MCF 10A (cell line): ENCODE measurements around the gene PPP4R2. TPM values are rescaled to one million over a fixed set of nuclear protein-coding genes. Genes with fewer than 3 reads are reported as not detected.

Source experiments
- BruUV-seq: library from RNA; stranded (reverse); fragments of 400-500 nt; replicated peaks from 2 replicates; lab custom pipeline; 2021; lab: Mats Ljungman, UMichigan
- CTCF ChIA-PET: fragments of 300-600 bp; sonication (Branson Sonifier 250); formaldehyde crosslinking; extraction: SDS; loops from one replicate; lab custom pipeline; 2021; ENCODE audit warnings: antibody characterized with exemption, inconsistent platforms; lab: Yijun Ruan, JAX
- POLR2A ChIA-PET: fragments of 300-600, 350-650 bp; sonication (Branson Sonifier 250); formaldehyde crosslinking; extraction: SDS; loops from one replicate; lab custom pipeline; 2020; ENCODE audit warnings: antibody characterized with exemption, inconsistent platforms; lab: Yijun Ruan, JAX
- DNase-seq: peaks from one replicate; pipeline ENCODE4 v3.0.0-alpha.2; 2018; ENCODE audit not compliant: unreplicated experiment
- H3K27ac Mint-ChIP-seq: one replicate; pipeline ENCODE4 v1.8.0; 2022; ENCODE audit warnings: mild to moderate bottlenecking, low read depth, mixed read lengths; ENCODE audit not compliant: unreplicated experiment
- H3K27me3 Mint-ChIP-seq: one replicate; pipeline ENCODE4 v1.8.0; 2022; ENCODE audit warnings: mixed read lengths; ENCODE audit not compliant: insufficient read depth, unreplicated experiment
- H3K36me3 Mint-ChIP-seq: one replicate; pipeline ENCODE4 v1.8.0; 2022; ENCODE audit warnings: mild to moderate bottlenecking, moderate library complexity, mixed read lengths; ENCODE audit not compliant: insufficient read depth, unreplicated experiment
- H3K4me1 Mint-ChIP-seq: one replicate; pipeline ENCODE4 v1.8.0; 2022; ENCODE audit warnings: mixed read lengths; ENCODE audit not compliant: insufficient read depth, unreplicated experiment
- H3K4me3 Mint-ChIP-seq: one replicate; pipeline ENCODE4 v1.8.0; 2022; ENCODE audit warnings: mild to moderate bottlenecking, moderate library complexity, mixed read lengths; ENCODE audit not compliant: unreplicated experiment
- H3K9me3 Mint-ChIP-seq: one replicate; pipeline ENCODE4 v1.8.0; 2022; ENCODE audit warnings: mixed read lengths; ENCODE audit not compliant: unreplicated experiment
- intact Hi-C: fragments of 100-400 bp; cut with micrococcal nuclease; formaldehyde crosslinking; loops from 2 replicates; pipeline ENCODE4 v1.14.1; 2022
- total RNA-seq: library from RNA; stranded (reverse); gene quantifications from 2 replicates; pipeline ENCODE4 v1.2.3, GENCODE V29; 2022
- TF ChIP-seq, protein P1 (sequence below): fragments of 200-600 bp; IDR thresholded peaks from one replicate; pipeline ENCODE4 v1.8.0; 2022; ENCODE audit warnings: antibody characterized with exemption, mild to moderate bottlenecking; ENCODE audit not compliant: unreplicated experiment

PPP4R2 gene
- total RNA-seq, 1 experiment from 2014 or later = 105 TPM

DNA sequence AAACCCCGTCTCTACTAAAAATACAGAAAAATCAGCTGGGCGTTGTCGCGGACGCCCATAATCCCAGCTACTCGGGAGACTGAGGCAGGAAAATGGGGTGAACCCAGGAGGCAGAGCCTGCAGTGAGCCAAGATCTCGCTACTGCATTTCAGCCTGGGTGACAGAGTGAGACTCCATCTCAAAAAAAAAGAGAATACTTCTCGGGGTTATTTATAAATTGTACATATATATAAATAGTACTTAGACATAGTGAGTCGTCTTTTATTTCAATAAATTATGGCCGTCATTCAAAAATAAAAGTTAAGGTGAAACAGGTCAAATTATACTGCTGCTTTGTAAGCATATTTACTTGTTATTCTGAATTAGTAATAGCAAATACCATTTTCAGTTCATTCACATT is 52.7 kb downstream of the PPP4R2 start:
- peaks cover 8% of the 10 kb centered on the region for H3K4me1 Mint-ChIP-seq
- BruUV-seq = no TSS peak
- no peak overlapping the region for H3K27ac Mint-ChIP-seq
- no peaks in the 10 kb centered on the region for H3K27me3 Mint-ChIP-seq
- TF ChIP-seq, protein P1, sequence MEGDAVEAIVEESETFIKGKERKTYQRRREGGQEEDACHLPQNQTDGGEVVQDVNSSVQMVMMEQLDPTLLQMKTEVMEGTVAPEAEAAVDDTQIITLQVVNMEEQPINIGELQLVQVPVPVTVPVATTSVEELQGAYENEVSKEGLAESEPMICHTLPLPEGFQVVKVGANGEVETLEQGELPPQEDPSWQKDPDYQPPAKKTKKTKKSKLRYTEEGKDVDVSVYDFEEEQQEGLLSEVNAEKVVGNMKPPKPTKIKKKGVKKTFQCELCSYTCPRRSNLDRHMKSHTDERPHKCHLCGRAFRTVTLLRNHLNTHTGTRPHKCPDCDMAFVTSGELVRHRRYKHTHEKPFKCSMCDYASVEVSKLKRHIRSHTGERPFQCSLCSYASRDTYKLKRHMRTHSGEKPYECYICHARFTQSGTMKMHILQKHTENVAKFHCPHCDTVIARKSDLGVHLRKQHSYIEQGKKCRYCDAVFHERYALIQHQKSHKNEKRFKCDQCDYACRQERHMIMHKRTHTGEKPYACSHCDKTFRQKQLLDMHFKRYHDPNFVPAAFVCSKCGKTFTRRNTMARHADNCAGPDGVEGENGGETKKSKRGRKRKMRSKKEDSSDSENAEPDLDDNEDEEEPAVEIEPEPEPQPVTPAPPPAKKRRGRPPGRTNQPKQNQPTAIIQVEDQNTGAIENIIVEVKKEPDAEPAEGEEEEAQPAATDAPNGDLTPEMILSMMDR = no peak
- POLR2A ChIA-PET = interaction anchor here (0.8 kb wide), 1 partner anchor 201 kb away, joined by 3 read pairs; the partner anchor contains the start of gene SHQ1
- no peak overlapping the region for H3K4me3 Mint-ChIP-seq
- peaks cover 33% of the 10 kb centered on the region for H3K36me3 Mint-ChIP-seq
- DNase-seq = no peak
- H3K9me3 Mint-ChIP-seq = no peaks in the 10 kb centered on the region
- CTCF ChIA-PET = no interaction called here
- intact Hi-C loops = no loop called here

DNA sequence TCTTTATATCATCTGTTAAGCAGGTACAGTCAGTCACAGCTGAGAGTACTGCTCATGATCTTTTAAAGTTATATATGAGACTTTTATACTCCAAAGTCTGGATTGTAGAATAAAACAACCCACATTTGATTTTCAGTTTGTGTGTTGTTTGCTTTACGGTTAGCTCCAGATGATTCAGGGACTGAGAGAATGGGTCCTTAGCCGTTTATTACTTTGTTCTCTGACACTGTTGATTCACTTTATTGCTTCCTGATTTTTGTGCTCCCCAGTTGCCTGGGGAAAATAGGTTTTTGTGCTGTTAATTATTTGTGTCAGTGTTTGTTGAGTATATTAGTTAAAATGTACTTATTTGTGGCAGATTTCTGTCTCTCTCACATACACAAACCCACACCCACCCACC is 56.2 kb downstream of the PPP4R2 start:
- no peaks in the 10 kb centered on the region for H3K9me3 Mint-ChIP-seq
- POLR2A ChIA-PET = interaction anchor here (3.3 kb wide), 1 partner anchor 56 kb away, joined by 16 read pairs; the partner anchor contains the start of gene PPP4R2

DNA sequence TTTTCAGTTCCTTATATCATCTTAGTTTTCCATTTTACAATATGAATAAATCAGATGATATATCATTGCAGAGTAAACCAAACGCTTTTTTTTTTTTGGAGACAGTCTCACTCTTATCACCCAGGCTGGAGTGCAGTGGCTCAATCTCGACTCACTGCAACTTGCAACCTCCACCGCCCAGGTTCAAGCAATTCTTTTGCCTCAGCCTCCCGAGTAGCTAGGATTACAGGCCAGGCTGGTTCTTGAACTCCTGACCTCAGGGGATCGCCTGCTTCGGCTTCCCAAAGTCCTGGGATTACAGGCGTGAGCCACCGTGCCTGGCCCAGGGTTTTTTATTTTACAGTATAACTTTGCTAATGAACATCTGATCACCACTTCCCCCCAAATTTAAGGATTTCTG is 59.0 kb downstream of the PPP4R2 start:
- Mint-ChIP-seq H3K36me3 (peaks cover 10% of the 10 kb centered on the region), H3K4me1 (peaks cover 25% of the 10 kb centered on the region), H3K4me3 (no peak overlapping the region), H3K27me3 (no peaks in the 10 kb centered on the region), H3K9me3 (no peaks in the 10 kb centered on the region), H3K27ac (peak overlapping the region; percentile 49)
- TF ChIP-seq, protein P1 = no peak
- CTCF ChIA-PET = interaction anchor here (0.6 to 5.5 kb wide), 32 partner anchors 10 to 1327 kb away, joined by 3 to 65 read pairs (median 4); partner anchors contain the start of gene SHQ1
- POLR2A ChIA-PET = interaction anchor here (1.9 to 3.3 kb wide), 4 partner anchors 9 to 208 kb away, joined by 5 to 16 read pairs (median 10); partner anchors contain the start of genes GXYLT2, PPP4R2 and SHQ1
- intact Hi-C loops = no loop called here
- no peak for DNase-seq
- BruUV-seq = no TSS peak

More for the DNA sequence above, 56.2 kb downstream of the PPP4R2 start:
- Mint-ChIP-seq H3K27me3 (no peaks in the 10 kb centered on the region), H3K36me3 (peaks cover 23% of the 10 kb centered on the region), H3K27ac (peak overlapping the region; percentile 84), H3K4me3 (no peak overlapping the region), H3K4me1 (peaks cover 14% of the 10 kb centered on the region)
- CTCF ChIA-PET = interaction anchor here (0.6 to 4.9 kb wide), 3 partner anchors 99 to 633 kb away, joined by 3 to 50 read pairs (median 3); no protein-coding TSS in a partner anchor
- no peak for DNase-seq
- TF ChIP-seq, protein P1 = no peak
- intact Hi-C loops = no loop called here
- BruUV-seq = no TSS peak

DNA sequence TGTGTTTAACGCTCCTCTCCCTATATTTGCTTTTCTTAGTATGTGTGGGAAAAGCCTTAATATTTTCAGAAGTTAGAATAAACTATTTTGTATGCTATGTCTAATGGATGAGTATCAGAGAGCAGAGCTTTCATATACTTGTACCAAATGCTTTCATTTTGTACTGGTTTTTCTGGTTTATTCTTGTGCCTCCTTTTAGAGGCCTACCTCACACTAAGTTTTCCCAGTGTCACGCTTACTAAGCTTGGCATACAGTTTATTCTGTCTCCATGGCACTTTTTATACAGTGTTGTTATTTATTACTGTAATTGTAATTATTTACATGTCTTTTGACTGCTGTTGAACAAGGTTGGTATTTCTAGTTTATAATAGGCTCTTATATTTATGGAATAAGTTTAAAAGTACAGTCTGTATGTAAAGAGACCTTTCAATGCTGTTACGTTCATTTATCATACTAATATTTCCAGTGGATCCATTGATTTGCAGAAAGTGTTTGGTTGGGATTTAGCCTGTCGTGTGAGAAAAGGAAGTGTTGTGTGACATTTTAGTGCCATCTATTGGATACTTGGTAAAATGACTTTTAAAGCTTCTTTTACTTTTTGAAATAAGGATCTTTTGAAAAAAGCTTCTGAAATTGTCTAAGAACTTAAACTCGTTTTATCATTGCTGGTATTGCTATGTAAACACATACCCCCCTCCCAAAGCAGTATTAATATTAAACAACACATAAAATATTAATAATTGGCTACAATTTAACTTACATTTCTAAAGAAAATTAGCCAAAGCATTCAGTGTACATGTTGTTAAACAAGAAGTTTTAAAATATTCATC is 59.6 kb downstream of the PPP4R2 start:
- no peak overlapping the region for H3K27ac Mint-ChIP-seq
- no peaks in the 10 kb centered on the region for H3K9me3 Mint-ChIP-seq
- peaks cover 9% of the 10 kb centered on the region for H3K36me3 Mint-ChIP-seq
- ChIA-PET POLR2A (interaction anchor here (1.0 to 3.3 kb wide), 9 partner anchors 10 to 208 kb away, joined by 3 to 16 read pairs (median 5); partner anchors contain the start of genes GXYLT2, PPP4R2 and SHQ1), CTCF (interaction anchor here (0.6 to 5.5 kb wide), 48 partner anchors 9 to 1328 kb away, joined by 3 to 65 read pairs (median 4); partner anchors contain the start of gene SHQ1)
- DNase-seq = peak; percentile 41
- intact Hi-C loops = loop anchor here (1.0 kb wide), 3 partner anchors 59 to 205 kb away; no protein-coding TSS in a partner anchor
- H3K4me3 Mint-ChIP-seq = no peak overlapping the region
- TF ChIP-seq, protein P1 = peak; percentile 49
- BruUV-seq = no TSS peak
- H3K4me1 Mint-ChIP-seq = peaks cover 25% of the 10 kb centered on the region
- H3K27me3 Mint-ChIP-seq = no peaks in the 10 kb centered on the region
